ENCODE data around the gene MCMBP. TPM values are rescaled to one million over a fixed set of nuclear protein-coding genes. Genes with fewer than 3 reads are reported as not detected.

The MCMBP gene
- total and polyA plus RNA-seq, 8 donors: 7.5 to 22.8 (median 16.0) TPM

Other genes starting within 250 kb of the MCMBP start
- 10 to 100 TPM in 2 of 6 donors, 1 to 10 TPM in 4; 6.4 to 13.4 (median 8.3) TPM for gene BAG3, start 221.5 kb downstream of the MCMBP start, total RNA-seq
- gene BAG3, start 221.5 kb downstream of the MCMBP start, polyA plus RNA-seq: 10 to 100 TPM in 1 of 2 donors, 1 to 10 TPM in 1; 8.4 to 16.8 TPM
- gene INPP5F, start 146.8 kb downstream of the MCMBP start, total RNA-seq: 1 to 10 TPM; 4.3 to 7.1 (median 4.7) TPM
- 10 to 100 TPM in 1 of 2 donors, 1 to 10 TPM in 1; 4.4 to 13.6 TPM for gene INPP5F, start 146.8 kb downstream of the MCMBP start, polyA plus RNA-seq
- 10 to 100 TPM; 15.0 to 32.8 (median 23.1) TPM for gene SEC23IP, start 19.9 kb upstream of the MCMBP start, total RNA-seq
- 1 to 10 TPM; 5.5 to 7.8 TPM for gene SEC23IP, start 19.9 kb upstream of the MCMBP start, polyA plus RNA-seq